ENCODE results near the gene GET4.

Gene GET4

DNA sequence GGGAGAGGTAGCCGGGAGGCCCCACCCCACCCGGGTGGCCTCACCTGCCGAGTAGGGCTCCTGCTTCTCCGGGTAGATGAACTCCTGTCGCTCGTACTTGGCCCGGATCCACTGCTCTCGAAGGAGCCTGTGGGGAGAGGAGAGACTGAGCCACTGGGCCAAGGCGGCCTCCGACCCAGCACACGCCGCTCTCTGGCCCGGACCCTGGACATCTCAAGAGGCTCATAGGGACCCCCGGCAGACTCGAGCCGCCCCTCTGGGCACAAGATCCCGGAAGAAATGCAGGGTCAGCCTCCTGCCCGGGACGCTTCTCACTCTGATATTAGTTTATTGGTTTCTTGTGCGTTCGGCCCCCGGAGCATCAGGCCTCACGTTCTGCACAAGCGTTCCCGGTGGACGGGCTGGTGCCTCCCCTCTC is 43.6 kb downstream of the GET4 start:
- no peak overlapping the region for H3K4me3 ChIP-seq (ENCODE audit: low read depth, low read length)
- DNase-seq (ENCODE audit: low read depth) = no peak
- TF ChIP-seq POLR2A (IDR thresholded peaks at IDR 0.05; ENCODE audit: extremely low read depth, insufficient read length) = no peak
- no peak for TF ChIP-seq MYC (IDR thresholded peaks at IDR 0.05; ENCODE audit: low read depth, low read length)
- TF ChIP-seq, protein P1, sequence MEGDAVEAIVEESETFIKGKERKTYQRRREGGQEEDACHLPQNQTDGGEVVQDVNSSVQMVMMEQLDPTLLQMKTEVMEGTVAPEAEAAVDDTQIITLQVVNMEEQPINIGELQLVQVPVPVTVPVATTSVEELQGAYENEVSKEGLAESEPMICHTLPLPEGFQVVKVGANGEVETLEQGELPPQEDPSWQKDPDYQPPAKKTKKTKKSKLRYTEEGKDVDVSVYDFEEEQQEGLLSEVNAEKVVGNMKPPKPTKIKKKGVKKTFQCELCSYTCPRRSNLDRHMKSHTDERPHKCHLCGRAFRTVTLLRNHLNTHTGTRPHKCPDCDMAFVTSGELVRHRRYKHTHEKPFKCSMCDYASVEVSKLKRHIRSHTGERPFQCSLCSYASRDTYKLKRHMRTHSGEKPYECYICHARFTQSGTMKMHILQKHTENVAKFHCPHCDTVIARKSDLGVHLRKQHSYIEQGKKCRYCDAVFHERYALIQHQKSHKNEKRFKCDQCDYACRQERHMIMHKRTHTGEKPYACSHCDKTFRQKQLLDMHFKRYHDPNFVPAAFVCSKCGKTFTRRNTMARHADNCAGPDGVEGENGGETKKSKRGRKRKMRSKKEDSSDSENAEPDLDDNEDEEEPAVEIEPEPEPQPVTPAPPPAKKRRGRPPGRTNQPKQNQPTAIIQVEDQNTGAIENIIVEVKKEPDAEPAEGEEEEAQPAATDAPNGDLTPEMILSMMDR (IDR thresholded peaks at IDR 0.05; ENCODE audit: low read depth, low read length) = no peak
- TF ChIP-seq, protein P2, sequence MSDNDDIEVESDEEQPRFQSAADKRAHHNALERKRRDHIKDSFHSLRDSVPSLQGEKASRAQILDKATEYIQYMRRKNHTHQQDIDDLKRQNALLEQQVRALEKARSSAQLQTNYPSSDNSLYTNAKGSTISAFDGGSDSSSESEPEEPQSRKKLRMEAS (IDR thresholded peaks at IDR 0.05; ENCODE audit: low read depth, low read length) = no peak

DNA sequence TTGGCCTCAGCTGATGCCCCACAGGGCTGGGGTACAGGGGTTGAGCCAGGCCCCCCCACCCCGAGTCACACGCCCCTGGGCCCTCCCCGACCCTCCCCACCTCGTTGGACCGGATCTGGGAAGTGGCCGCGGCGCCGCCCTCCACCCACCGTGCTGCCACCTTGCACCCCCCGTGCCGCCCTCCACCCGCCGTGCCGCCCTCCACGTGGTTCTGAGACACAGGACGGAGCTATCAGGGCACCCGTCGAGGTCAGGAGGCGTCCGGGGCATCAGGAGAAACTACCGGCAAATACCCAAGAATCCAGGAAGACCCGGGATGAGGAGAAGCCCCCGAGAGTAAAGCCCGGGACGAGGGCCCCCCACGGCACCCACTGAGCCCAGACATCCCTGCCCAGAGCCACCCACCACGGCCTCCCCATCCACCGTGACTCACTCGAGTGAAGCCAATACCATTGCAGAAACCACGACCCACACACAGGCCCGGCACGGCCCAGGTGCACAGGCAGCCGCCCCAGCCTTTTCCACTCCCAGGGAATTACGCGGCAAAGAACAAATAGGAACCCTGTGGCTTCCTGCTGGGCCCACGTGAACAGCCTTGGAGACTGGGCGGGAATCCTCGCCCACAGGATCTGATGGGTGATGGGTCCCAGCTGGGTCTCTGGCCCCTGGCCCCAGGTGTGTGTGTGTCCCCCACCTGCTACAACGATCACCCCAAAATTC is 44.2 kb downstream of the GET4 start:
- no peak for DNase-seq (ENCODE audit: low read depth)
- TF ChIP-seq, protein P1 (IDR thresholded peaks at IDR 0.05; ENCODE audit: low read depth, low read length) = no peak
- TF ChIP-seq POLR2A (IDR thresholded peaks at IDR 0.05; ENCODE audit: extremely low read depth, insufficient read length) (no peak), MYC (IDR thresholded peaks at IDR 0.05; ENCODE audit: low read depth, low read length) (no peak)

DNA sequence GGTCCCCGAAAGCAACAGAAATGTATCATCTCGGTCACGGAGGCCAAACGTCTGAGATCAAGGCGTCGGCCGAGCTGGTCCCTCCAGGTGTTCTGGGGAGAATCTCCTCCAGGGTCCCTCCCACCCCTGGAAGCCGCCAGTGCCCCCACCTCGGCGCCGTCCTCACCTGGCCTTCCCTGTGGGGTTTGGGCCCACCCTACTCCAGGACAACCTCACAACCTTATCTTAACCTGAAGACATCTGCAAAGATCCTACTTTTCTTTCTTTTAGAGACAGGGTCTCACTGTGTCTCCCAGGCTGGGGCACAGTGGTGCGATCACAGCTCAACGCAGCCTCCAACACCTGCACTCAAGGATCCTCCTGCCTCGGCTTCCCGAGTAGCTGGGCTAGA is 44.7 kb downstream of the GET4 start:
- TF ChIP-seq MYC (IDR thresholded peaks at IDR 0.05; ENCODE audit: low read depth, low read length) (no peak), POLR2A (IDR thresholded peaks at IDR 0.05; ENCODE audit: extremely low read depth, insufficient read length) (no peak)
- TF ChIP-seq, protein P2 (IDR thresholded peaks at IDR 0.05; ENCODE audit: low read depth, low read length) = no peak
- TF ChIP-seq, protein P1 (IDR thresholded peaks at IDR 0.05; ENCODE audit: low read depth, low read length) = no peak
- H3K4me3 ChIP-seq (ENCODE audit: low read depth, low read length) = no peak overlapping the region
- no peak for DNase-seq (ENCODE audit: low read depth)

More for the DNA sequence above, 44.2 kb downstream of the GET4 start:
- H3K4me3 ChIP-seq (ENCODE audit: low read depth, low read length) = no peak overlapping the region

DNA sequence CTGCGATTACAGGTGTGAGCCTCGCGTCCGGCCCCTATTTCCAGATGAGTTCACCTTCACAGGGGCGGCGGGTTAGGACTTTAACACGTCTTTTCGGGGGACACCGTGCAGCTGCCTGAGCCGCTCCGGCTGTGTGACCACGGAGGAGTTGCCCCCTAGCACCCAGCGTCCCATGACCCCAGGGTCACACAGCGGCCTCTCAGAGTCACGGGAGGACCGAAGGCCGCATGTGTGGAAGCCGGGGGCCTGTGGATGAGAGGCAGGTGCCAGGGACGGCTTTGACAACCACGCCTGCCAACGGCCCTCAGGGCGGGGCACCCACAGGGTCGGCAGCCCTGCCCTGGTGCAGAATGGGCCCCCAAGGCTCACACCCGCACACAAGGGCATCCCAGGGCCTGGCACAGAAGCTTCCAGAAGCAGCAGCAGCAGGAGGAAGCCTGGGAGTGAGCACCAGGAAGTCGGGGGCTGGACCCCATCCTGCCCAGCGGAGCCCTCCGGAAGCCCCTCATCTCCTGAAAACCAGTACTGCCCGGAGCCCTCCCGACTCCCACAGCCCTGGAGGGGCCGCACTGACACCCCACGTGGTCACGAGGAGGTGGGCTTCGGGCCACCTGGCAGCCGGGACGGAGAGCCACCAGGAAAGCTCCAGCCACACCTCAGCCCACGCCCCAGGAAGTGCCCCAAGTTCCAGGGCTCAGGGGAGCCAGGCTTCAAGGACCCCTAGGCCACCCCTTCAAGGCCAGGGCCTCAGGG is 45.4 kb downstream of the GET4 start:
- no peak overlapping the region for H3K4me3 ChIP-seq (ENCODE audit: low read depth, low read length)

DNA sequence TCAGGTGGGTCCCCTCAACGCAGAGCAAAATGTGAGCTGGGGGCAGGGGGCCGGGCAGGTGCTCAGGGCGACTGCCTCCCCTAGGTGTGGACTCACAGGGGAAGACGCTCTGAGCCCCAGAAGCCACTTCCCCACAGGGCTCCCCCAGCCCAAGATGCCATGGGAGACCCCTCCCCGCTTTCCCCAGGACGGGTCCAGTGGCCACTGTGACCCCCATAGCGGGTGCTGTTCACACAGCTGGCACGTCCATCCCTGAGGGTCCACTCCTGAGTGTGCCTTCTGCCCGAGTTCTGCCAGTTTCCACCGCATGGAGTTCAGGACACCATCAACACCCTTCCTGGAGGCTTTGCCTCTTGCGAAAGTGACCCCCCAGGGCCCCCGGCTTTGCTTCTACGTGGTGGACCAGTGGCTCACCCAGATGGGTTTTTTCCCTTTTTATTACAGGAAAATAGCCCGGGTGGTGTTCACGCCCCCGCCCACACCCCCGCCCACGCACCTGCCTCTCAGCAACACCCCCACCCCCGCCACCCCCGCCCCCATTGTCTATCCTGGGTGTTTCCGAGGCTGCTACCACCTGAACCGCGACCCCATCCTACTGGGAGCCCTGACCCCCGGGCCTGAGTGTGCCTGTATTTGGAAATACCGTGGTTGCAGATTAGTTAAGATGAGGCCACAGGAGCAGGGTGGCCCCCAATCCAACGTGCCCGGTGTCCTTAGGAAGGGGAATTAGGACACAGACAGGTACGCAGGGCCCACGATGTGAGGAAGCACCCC is 46.2 kb downstream of the GET4 start:
- TF ChIP-seq, protein P1 (IDR thresholded peaks at IDR 0.05; ENCODE audit: low read depth, low read length) = no peak
- TF ChIP-seq, protein P2 (IDR thresholded peaks at IDR 0.05; ENCODE audit: low read depth, low read length) = peak; percentile 16; the same call in 1 of the 2 replicates
- no peak for TF ChIP-seq POLR2A (IDR thresholded peaks at IDR 0.05; ENCODE audit: extremely low read depth, insufficient read length)
- peak overlapping the region; percentile 11 for H3K4me3 ChIP-seq (ENCODE audit: low read depth, low read length)
- DNase-seq (ENCODE audit: low read depth) = peak; percentile 82

More for the DNA sequence above, 45.4 kb downstream of the GET4 start:
- DNase-seq (ENCODE audit: low read depth) = no peak
- no peak for TF ChIP-seq POLR2A (IDR thresholded peaks at IDR 0.05; ENCODE audit: extremely low read depth, insufficient read length)
- TF ChIP-seq, protein P2 (IDR thresholded peaks at IDR 0.05; ENCODE audit: low read depth, low read length) = no peak
- no peak for TF ChIP-seq MYC (IDR thresholded peaks at IDR 0.05; ENCODE audit: low read depth, low read length)
- TF ChIP-seq, protein P1 (IDR thresholded peaks at IDR 0.05; ENCODE audit: low read depth, low read length) = no peak
